Measurements from ENCODE around the gene TIMD4.

- TF ChIP-seq ZNF384 (IDR thresholded peaks at IDR 0.05) (no peak), SUZ12 (IDR thresholded peaks at IDR 0.05) (no peak), BHLHE40 (IDR thresholded peaks at IDR 0.05; ENCODE audit: borderline replicate concordance) (no peak), FOXM1 (IDR thresholded peaks at IDR 0.05; ENCODE audit: borderline replicate concordance) (no peak), PKNOX1 (IDR thresholded peaks at IDR 0.05) (no peak), L3MBTL2 (conservative IDR thresholded peaks at IDR 0.05) (no peak)
Observed at GRCh38 chr5:156909180-156909579, 53.8 kb downstream of the TIMD4 start.
